NCI-H1930 (cell line): Measurements from ENCODE around the gene SEC14L6.
"Not testable (repeated sequence)": the region's sequence is repeated elsewhere in the genome, so short reads cannot be mapped to it uniquely, and the experiment has no call there.

ENCODE experiments used
- DNase-seq, 2 experiments: peaks; one replicate each; lab custom pipeline; 2025; lab: John Stamatoyannopoulos, UW

Gene SEC14L6

DNA sequence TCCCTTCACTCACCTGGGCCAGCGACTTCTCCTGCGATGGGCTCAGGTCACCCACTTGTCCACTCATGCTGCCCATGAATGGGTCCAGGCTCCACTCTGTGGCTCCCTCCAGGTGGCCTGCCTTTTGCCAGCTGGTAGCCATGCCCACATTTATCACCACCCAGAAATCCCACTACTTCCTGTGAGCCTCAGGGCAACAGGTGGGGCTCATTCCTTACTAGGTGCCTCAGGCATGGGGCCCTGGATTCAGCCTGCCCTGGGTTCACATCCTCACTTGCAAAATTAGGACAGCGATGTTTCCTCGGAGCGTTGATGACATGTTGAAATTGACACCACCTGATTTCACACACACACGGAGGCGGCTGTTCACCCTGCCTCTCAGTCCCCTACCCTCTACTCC, at the start of gene SEC14L6:
SEC14L6 (minus strand) TSS at position 126 of the 400 bp plus-strand sequence; CDS start at position 67, 59 bp downstream.
- DNase-seq = no peak

DNA sequence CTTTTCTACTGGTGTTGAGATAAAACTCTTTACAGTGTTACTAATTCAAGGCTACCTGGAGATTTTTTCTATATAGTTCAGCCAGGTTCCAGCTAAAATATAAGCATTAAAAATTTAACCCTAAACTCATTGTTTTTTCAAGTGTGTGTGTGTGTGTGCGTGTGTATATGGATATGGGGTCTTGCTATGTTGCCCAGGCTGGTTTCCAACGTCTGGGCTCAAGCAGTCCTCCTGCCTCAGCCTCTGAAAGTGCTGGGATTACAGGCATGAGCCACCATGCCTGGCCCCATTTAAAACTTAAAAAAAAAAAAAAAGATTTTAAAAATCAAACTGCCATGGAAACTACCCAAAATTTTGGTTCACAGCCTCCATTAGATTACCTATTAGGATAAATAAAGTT, 49.7 kb upstream of the SEC14L6 start:
- no peak for DNase-seq

DNA sequence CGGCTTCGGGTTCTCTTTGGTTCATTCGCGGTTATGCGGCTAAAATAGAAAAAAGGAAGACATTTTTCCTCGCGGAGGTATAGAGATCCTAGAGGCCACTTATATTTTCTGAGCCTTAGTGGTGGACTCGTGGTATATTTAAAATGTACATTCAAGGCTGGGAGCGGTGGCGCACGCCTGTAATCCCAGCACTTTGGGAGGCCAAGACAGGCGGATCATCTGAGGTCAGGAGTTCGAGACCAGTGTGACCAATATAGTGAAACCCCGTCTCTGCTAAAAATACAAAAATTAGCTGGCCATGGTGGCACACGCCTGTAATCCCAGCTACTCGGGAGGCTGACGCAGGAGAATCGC, 45.8 kb upstream of the SEC14L6 start:
- DNase-seq = not testable (repeated sequence)

DNA sequence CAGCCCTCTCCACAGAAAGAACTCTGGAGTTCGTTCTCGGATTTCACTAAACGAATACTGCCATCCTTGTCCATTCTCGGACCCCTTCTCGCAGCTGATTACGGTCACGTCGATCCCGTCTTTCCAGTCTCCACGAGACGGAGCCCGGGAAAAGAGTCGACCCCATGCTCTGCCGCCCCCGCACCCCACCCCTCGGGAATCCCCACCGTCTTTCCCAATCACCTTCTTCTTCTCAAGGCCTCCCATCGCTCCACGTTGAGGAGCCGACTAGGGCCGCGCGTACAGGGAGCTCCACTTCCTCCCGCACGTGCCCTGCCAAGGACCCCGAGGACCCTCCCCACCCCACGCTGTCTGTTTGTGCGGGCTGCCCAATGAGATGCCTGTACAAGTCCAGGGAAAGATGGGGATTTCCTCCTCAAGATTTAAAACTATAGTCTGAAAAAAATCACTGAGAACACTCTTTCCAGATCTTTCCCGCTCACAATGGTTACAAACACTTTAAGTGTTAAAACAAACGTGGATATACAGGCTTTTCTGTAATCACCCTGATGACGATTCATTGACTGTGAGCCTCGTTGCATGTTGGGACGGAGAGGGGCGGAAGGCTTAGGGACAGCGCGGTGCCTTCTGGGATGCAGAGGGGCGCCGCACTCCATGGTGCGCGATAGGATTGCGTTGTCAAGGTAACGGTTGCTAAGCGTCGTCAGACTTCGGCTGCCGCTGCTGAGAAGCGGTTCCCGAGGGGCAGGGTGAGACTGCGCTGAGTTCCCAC, 45.2 kb upstream of the SEC14L6 start, which contains the start of gene PES1:
PES1 (minus strand) TSS at position 323 of the 772 bp plus-strand sequence; CDS start at position 246, 77 bp downstream.
- DNase-seq = peak; percentile 97 to 98

DNA sequence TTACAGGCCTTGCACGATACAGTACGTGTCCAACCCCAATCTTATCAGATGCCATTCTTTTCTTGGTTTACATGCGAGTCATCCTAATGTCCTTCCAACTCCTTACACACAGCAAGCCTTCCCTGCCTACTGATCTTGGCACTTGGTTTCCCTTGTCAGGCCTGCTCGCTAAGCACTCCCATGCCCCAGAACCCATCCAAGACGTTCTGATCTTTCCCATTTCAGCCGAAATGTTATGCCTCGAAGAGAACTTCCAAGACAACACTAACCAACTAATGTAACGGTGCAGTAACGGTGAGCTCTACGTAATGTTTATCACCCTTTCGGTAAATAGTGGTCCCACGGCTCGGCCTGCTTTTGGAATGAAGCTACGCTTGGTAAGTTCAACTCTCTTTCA, 44.6 kb upstream of the SEC14L6 start:
- DNase-seq = no peak

DNA sequence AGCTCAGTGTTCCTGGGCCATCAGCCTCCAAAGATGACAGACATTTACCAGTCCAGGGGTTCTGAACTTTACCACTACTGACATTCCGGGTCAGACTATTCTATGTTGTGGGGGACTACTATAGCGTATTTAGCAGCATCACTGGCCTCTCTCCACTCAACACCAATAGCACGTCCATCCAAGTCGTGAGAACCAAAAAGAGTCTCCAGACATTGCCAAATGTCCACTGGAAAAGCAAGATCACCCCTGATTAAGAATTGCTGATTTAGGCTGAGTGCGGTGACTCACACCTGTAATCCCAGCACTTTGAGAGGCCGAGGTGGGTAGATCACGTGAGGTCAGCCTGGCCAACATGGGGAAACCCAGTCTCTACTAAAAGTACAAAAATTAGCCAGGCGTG, 39.9 kb upstream of the SEC14L6 start:
- DNase-seq = no peak

DNA sequence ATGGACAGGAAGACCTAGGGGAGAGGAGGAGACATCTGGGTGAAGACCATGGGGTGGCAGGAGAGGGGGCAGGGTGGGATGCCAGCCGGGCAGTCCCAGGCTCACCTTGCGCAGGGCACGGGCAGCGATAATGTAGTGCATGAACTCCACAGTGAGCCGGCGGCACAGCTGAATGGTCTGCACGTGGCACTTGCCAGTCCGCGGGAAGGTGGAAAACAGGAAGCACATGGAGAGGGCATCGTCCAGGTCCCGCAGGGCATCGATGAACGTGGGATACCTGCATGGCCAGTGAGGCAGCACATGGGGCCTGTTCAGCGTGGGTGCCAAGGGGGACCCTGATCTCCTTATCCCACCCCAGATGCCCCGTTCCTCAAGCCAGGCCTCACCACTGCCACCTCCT, 37.9 kb upstream of the SEC14L6 start:
- no peak for DNase-seq

DNA sequence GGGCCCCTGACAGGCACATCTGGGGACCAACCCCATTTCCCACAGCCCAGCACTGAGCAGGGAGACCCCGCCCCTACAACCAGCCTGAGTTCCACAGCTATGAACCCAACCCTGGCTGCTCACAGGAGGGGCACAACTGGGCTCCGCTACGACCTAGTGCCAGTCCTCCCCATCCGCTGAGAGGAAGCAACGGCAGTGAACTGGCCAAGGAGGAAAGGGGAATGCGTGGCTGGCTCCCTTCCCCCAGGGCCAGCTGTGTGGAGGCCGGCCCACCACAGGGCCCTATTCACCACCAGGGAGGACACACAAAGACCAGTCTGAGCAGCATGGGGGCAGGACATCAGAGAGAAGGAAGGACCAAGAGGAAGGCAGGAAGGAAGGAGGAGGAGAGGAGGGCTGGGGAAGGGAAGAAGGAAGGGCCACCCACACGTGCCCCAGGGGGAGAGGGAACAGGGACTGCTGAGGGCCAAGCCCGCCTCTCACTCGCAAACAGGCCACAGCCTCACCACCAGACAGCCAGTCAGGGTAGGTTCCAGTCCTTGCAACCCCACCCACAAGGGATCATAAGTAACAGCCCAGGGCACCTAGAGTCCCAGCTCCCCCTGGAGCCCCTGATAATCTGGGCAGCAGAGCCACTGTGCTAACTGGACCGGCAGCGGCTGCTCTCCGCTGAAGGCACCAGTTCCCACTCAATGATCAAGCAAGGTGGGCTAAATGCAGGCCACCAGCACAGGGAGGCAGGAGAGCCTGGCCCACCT, 36.4 kb upstream of the SEC14L6 start:
- DNase-seq = no peak

DNA sequence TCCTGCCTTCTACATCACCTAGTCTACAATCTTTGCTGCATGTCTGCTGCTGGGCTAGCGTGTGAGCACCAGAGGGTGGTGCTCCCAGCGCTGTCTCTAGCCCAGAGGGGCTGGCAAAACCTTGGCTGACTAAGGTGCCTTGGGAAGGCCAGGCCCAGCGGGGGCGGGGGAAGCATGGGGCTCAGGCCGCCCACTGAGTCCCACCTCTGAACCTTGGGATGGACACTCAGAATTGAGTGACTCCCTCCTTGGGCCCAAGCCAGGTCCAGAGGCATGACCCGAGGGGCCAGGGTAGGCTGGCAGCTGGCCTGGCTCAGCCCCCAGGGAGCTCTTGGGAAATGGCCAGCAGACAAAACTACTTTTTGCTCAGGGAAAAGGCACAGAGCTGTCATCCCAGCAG, 35.5 kb upstream of the SEC14L6 start:
- no peak for DNase-seq

DNA sequence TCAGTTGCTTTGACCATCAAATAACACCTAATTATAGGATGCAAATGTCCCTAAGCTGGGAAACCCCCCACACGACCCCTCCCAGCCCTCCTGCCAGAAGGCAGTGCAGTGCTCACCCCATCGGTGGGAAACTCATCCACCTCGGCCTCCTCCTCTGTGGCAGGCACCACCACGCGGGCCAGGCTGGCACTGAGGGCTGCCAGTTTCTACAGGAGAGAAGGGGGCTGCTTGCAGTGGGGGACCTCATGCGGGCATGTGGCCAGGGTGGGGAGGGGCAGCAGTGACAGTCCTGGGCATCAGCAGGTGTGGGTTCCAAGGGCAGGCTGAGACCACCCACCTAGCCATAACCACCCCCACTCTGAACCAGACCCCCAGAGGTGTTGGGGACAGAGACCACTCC, 34.4 kb upstream of the SEC14L6 start:
- DNase-seq = no peak

DNA sequence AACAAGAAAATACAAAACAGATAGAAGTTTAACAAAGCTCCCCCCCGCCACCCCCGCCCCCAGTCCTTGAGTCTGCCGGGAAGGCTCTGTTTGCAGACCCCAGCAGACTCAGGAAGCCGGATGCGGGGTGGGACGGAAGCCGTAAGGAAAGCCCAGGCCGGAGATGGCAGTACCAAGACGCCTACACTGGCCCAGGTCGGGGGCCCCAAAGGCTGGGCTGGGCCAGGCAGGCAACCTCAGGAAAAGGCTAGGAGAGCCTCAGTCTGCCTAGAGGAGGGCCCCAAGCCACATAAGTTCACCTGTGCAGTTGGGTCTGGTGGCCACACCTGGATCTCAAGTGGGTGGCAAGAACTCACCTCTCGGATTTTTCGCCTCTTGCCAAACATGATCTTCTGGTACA, 31.9 kb upstream of the SEC14L6 start:
- DNase-seq = no peak

DNA sequence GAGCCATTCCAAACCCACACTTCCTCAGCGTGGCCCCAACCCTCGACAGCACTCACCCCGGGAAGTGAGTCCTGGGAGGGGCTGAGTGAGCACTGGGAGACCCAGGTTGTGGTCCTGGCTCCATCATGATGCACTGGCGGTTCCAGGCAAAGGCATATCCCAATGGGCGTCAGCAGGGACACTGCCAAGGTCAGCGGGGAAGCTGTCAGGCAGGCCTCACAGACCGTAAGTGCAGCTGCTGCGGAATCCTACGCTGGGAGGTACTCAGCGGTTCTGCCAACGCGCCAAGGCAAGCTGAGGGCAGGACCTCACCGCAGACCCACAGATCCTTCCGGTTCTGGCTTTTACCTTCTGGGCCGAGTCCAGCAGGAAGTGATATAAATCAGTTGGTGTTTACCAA, 29.3 kb upstream of the SEC14L6 start:
- no peak for DNase-seq

DNA sequence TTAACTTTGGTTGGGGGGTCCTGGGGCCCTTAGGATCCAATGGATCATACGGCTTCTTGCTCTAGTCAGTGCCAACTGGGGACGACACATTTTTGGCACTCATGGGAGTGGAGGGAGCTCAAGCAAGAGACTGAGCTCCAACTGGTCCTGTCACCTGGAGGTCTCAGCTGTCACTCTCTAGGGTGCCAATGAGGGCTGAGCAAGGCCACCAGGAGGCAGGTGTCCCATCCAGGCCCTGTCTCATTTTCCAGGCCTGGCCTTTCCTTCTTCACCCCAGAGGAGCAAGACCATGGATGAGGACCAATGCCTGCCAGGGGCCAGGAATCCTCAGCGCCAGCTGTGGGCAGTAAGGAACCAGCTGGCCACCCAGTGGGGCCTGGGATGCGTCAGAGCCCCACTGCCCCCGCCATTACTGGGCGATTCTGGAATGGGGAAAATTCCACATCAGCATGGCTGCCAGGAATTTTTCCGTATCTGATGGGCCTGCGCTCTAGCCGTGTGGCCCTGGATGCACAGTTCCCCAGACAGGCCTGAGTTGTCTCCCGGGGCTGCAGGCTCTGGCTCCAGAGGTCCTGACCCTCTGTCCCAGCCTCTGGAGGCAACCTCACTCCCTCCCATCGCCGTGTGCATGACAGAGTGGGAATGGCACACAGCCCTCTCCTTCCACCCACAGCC, 28.6 kb upstream of the SEC14L6 start:
- peak; percentile 7 to 23 for DNase-seq

DNA sequence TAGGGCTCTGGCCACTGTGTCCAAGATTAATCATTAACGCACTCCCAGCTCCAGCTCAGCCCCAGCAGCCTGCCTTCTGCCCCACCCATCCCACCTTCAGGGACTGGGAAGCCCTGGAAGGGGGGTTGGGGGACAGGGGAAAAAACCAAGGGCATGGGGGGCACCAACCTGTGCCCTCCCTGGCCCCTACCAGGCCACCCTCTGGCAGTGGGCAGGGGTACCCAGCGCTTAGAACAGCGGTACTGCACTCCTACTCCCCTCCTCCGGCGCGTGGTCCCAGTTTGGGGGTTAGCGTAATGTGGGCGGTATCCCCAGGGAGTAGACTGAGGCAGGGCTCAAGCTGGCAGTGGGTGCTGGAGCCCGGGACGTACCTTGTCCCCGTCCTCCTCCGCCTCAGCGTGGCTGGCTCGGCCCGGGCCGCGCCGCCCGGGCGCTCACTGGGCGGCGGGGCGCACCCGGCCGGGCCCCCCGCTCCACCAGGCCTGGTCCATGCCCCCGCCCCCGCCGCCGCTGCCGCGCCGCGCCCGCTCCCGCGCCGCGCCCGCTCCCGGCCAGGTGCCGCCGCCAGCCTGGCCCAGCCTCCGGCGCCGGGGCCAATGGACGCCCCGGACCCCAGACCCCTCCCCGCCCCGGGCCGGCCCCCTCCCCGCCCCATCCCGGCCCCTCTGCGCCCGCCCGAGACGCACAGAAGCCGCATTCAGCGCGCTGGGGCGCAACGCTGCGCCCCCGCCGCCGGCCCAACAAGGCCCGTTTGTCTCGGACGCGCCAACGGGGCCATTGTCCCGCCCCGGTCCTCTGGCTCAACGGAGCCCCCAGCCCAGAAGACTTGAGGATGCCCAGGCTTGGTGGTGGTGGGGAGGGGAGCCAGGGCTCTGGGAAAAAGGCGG, 27.8 kb upstream of the SEC14L6 start, which contains the start of gene GAL3ST1:
GAL3ST1 (minus strand) TSS at position 571 of the 887 bp plus-strand sequence. CDS start 17,273 bp downstream, outside the sequence.
- peak; percentile 13 to 42 for DNase-seq

DNA sequence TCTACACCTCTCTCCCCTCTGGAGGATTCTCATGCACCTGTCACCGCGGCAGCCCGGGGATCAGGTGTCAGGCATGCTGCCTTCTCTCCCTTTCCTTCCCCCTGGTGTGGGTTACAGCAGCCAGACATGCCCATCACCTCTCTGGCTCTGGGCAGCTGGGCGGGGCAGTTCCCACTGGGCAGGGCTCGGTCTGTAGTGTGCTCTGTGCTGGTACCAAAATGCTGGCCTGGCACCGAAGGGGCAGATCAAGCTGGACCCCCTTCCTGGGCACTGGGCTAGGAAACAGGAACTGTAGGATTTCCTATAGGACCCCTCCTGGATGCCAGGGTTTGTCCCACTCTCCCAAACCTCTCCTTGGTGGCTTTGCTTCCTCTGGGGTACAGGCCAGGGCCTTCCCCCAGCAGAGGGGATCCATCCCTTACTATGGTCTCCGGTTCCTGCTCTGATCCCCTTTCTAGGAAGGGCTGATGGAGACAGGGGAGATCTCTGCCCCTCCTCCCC, 27.1 kb upstream of the SEC14L6 start:
- DNase-seq = no peak

DNA sequence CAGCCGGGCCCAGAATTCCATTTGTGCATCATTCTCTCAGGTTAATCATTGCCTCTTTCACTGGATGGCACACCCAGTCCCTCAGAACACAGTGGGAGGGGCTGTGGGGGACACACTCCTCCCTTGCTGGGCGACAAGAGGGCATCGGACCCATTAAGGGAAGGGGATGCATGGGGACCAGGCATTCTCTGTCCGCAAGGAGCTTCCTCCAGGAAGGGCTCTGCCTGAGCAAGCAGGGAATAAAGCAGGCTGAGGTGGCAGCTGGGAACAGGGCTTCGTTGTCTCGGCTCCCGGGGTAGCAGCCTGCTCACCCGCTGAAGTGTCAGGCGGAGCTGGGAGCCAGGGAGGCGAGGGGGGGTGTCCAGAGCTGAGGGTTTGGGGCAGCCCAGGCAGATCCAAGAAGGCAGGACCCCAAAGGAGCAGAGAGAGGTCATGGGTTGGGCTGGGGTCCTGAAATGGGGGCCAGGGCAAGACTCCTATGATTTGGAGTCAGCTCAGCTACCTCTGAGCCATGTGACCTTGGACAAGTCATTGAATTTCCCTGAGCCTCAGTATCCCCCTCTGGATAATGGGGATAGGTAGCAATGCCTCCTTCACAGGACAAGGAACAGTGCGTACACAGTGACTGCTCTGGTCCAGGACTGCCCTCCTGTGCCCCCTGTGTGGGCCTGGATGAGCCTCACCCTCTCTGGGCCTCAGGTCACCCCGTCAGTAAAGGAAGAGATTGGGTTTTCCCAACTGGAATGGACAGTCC, 26.5 kb upstream of the SEC14L6 start:
- no peak for DNase-seq

DNA sequence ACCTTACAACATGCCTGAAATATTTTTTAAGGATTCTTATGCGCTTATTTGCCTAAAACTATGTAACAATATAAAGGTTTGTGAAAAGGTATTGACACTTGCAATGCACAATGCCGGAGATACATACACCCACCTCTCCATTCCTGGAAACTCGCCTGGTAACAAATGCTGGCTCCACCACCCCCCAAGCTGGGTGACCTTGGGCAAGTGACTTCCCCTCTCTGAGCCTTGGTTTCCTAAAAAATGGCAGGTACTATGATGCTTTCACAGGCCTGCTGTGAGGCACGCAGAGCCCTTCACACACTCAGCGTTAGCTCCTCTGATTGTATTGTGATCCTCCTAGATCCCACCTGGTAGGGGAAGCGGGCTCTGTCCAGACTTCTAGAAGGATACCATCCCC, 25.7 kb upstream of the SEC14L6 start:
- no peak for DNase-seq

DNA sequence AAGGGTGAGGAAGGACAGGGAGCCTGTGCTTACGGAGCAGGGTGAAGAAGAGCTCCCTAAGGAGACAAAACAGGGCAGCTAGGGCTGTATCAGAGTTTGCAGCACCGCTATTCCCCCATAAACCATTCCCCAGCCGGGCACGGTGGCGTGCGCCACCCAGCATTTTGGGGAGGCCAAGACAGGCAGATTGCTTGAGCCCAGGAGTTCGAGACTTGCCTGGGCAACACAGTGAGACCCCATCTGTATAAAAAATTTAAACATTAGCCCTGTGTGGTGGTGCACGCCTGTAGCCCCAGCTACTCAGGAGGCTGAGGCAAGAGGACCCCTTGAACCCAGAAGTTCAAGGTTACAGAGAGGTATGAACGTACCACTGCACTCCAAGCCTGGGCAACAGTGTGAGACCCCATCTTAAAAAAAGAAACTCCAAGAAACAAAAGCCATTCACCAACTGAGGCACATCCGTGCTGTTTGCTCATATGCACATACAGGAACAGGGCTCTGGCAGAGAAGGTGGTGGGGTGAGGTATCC, 23.2 kb upstream of the SEC14L6 start:
- DNase-seq = no peak

DNA sequence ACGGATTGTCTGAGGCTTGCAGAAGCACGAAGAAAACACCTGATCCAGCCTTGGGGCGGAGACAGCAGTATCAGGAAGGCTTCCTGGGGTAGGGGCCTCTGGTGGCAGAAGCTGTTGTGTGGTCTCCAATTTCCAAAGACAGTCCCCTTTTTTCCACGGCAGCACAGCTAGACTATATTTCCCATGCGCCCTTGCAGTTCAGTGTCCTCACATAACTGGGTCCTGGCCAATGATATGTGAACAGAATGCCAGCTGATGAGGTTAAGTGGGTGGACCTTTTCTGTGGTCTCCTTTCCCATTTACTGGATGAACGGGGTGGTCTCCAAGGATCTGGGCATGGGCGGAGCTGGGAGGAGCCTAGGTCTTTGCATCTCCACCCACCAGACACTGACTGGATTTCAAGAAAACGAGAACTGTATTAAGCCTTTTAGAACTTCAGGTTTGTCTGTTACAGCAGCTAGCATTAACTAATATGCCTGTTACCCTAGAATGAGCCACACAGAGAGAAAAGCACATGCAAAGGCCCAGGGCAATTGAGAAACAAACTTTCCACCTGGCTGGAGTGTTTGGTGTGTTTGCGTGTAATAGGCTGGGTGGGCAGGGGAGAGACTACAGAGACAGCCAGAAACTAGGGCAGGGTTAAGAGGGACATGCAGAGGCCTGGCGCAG, 21.7 kb upstream of the SEC14L6 start:
- no peak for DNase-seq

DNA sequence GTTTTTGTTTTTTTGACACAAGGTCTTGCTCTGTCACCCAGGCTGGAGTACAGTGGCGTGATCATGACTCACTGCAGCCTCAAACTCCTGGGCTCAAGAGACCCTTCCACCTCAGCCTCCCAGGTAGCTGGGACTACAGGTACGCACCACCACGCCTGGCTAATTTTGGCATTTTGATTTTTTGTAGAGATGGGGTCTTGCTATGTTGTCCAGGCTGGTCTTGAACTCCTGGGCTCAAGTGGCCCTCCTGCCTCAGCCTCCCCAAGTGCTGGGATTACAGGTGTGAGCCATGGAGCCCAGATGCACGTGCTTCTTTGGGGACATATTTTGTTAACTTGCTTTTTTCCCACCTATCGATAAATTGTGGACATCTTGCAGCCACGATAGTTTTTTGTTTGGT, 20.7 kb upstream of the SEC14L6 start:
- not testable (repeated sequence) for DNase-seq
